Measurements from ENCODE around the gene PDXK.

The PDXK gene

DNA sequence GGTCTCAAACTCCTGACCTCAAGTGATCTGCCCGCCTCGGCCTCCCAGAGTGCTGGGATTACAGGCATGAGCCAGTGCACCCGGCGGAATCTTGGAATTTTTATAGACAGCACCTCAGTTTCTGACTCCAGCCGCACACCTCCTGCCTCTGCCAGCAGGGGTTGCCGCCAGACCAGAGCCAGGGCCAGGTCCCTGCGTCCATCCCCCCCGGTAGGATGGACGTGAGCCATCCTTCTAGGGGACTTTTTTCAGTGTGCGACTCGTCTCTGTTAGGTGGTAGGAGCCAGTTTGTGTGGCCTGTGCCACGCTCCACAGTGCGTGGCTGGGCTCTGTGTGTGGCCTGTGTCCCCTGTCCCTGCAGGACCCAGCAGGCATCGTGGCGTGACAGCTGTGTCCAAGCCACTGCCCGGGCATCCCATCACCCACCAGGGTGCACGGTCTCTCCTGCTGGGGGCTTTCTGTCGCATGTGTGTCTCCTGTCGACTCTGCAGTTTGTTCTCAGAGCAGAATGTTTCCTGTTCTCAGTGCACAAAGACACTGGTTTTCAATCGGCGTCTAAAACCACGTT lies 41.5 kb downstream of the PDXK start:
- DNase-seq (ENCODE audit: extremely low read depth, low read depth) = no peak
- TF ChIP-seq, protein P1, sequence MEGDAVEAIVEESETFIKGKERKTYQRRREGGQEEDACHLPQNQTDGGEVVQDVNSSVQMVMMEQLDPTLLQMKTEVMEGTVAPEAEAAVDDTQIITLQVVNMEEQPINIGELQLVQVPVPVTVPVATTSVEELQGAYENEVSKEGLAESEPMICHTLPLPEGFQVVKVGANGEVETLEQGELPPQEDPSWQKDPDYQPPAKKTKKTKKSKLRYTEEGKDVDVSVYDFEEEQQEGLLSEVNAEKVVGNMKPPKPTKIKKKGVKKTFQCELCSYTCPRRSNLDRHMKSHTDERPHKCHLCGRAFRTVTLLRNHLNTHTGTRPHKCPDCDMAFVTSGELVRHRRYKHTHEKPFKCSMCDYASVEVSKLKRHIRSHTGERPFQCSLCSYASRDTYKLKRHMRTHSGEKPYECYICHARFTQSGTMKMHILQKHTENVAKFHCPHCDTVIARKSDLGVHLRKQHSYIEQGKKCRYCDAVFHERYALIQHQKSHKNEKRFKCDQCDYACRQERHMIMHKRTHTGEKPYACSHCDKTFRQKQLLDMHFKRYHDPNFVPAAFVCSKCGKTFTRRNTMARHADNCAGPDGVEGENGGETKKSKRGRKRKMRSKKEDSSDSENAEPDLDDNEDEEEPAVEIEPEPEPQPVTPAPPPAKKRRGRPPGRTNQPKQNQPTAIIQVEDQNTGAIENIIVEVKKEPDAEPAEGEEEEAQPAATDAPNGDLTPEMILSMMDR (IDR thresholded peaks at IDR 0.05; ENCODE audit: low read depth, low read length) = no peak

DNA sequence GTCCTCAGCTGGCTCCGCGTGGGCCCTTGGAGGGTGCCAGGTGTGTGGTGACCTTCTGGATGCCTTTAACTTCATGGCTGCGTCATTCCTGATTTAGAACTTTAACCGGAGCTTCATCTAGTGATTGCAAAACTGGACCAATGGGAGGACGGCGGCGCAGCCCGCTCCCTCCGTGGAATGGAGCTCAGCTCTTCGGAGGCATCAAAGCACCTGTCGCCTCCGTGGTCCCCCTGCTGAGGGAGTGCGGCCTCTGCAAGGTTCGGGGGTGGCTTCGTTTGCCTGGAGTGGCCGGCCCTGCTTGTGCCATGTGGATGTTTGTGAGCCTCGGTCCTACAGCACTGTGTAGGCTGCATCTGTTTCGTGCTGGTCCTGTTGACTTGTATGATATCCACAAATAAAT lies 43.0 kb downstream of the PDXK start:
- TF ChIP-seq, protein P1 (IDR thresholded peaks at IDR 0.05; ENCODE audit: low read depth, low read length) = no peak
- DNase-seq (ENCODE audit: extremely low read depth, low read depth) = no peak

DNA sequence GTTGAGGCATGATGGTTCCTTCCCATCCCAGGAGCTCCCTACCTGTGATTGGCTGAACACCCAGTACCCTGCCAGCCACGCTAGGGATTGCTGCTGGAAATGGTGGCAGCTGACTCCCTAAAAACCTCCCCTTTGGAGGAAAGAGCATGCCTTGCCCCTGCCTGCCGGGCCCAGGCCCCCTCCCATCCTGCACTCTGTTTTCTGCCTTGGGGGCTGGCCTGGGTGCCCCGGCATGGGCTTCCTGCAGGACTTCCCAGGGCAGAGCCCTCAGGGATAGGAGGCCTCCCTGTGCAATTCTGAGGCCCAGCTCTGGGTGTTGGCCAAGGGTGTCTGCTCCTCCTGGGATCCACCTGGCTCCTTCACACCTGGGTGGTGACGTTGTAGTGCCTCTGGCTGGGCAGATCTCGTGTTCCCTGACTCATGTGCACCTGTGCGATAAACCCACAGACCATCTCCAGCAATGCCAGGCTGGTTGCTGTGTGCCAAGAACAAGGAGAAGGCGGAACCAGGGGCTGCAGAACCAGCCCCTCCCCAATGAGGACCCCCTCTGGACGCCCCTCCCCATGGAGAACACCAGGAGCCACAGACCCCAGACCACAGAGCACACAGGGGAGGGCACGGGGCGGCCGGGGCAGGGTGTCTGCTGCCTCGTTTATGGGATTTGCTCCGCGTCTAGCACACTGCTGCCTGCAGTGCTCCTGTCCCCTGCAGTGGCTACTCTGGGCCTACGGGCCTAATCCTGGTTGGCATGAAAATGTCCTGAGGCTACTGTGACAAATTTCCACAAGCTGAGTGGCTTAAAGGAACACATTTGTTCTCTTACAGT lies 43.6 kb downstream of the PDXK start:
- DNase-seq (ENCODE audit: extremely low read depth, low read depth) = no peak
- TF ChIP-seq, protein P1 (IDR thresholded peaks at IDR 0.05; ENCODE audit: low read depth, low read length) = no peak

DNA sequence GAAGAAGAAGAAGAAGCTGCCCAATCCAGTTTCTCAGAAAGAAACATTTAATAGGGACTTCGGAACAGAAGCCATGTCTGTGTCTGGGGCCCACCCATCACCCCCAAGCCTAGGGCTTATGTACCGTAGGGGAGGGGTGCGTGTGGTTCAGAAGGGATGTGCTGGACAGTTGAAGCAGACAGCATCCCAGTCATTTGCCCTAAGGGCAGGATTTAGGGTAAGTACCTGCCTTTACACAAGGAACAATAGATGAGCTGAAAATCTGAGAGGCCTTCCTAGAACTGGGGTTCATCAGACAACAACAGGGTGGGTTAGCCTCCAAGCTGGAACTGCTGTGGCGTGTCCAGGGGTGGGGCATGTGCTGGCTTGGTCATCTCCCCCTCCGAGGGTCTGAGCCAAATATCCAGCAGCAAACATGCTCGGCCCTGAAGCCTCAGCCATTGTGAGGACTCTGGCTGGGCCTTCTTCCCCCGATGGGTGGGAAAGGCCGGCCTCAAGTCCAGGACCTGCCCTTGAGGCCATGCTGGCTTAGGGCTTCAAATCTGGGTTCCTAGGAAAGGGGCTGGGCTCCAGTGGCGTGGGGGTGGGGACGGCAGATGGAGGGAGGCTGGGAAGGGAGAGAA lies 45.1 kb downstream of the PDXK start:
- DNase-seq (ENCODE audit: extremely low read depth, low read depth) = no peak
- TF ChIP-seq, protein P1 (IDR thresholded peaks at IDR 0.05; ENCODE audit: low read depth, low read length) = no peak

DNA sequence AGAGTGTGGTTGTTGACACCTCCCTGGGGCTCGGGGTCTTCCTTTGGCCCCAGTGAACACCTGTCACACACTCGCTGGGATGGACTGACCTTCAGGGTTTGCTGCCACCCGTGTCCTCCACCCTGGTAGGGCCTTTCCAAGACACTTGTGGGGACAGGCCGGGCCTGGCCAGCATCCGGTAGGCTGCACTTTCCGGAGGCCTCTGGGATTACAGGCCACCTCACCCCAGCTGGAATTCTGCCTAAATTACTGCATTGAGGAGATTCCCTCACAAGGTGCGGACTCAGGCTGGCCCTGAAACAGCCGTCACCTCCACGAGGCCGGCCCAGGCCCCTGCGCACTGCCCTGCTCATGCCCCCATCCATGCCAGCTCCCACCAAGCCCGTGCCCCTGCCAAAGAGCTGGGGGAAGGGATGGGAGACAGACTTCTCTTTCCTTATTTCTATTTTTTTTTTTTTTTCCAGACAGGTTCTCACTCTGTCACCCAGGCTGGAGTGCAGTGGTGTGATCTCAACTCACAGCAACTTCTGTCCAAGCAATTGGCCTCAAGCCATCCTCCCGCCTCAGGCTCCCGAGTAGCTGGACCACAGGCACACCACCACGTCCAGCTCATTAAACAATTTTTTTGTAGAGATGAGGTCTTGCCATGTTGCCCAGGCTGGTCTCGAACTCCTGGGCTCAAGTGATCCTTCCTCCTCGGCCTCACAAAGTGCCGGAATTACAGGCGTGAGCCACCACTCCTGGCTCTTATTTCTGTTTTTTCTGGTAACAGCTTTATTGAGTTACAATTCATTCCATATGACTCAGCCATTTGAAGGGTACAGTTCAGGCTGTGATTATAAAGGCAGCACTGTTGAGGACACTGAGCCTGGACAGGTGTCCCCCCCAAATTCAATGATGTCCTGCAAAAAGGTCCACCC lies 45.9 kb downstream of the PDXK start:
- no peak for DNase-seq (ENCODE audit: extremely low read depth, low read depth)
- TF ChIP-seq, protein P1 (IDR thresholded peaks at IDR 0.05; ENCODE audit: low read depth, low read length) = no peak

DNA sequence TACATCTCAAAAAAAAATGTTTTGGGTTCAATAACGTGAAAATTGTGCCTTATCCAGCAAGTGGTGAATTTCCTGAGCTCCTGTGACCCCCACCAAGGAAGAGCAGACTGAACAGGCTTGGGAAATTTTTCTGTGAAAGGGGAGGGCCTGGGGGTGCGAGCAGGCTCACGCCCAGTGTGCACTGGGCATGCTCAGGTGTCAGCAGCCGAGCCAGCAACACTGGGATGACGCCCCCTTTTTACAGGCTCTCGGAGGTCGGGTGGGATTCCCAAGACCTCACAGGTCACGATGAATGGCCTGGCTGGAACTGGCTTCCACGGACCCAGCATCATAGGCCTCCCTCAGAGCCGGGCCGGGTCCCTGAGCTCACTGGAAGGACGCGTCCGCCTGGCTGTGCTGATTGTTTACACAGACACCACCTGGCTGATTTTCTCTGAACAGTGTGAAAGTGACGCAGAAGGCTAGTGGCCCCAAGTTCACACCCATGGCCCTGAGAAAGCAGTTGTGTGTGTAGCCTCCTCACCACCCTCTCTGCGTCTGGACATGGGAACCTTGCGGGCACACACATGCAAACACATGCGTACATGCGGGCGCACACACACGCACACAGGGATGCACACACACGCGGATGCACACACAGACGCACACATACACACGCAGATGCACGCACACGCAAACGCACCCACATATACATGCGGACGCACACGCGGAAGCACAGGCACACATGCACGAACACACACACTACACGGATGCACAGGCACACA lies 48.0 kb downstream of the PDXK start:
- TF ChIP-seq, protein P1 (IDR thresholded peaks at IDR 0.05; ENCODE audit: low read depth, low read length) = no peak

More for the DNA sequence above, 48.0 kb downstream of the PDXK start:
- DNase-seq (ENCODE audit: extremely low read depth, low read depth) = no peak
